ENCODE data around the gene CACNG5.
"Not testable (repeated sequence)": the region's sequence is repeated elsewhere in the genome, so short reads cannot be mapped to it uniquely, and the experiment has no call there.

The CACNG5 gene

GRCh38 chr17:66849851-66850580 is 15.1 kb downstream of the CACNG5 start:
- no peak for DNase-seq (ENCODE audit: low read depth)

GRCh38 chr17:66850692-66851091 is 15.8 kb downstream of the CACNG5 start:
- no peak for DNase-seq (ENCODE audit: low read depth)

- no peak for DNase-seq (ENCODE audit: low read depth)
These were observed 20.3 kb downstream of the CACNG5 start for GRCh38 chr17:66855204-66855603.

- no peak for DNase-seq (ENCODE audit: low read depth)
These were observed 23.5 kb downstream of the CACNG5 start for GRCh38 chr17:66858226-66859083.

- no peak for DNase-seq (ENCODE audit: low read depth)
These were observed 24.4 kb downstream of the CACNG5 start for GRCh38 chr17:66859353-66859752.

- no peak for DNase-seq (ENCODE audit: low read depth)
These were observed 25.3 kb downstream of the CACNG5 start for GRCh38 chr17:66860204-66860603.

GRCh38 chr17:66863820-66864219 is 28.9 kb downstream of the CACNG5 start:
- DNase-seq (ENCODE audit: low read depth) = no peak

GRCh38 chr17:66865151-66865550 is 30.2 kb downstream of the CACNG5 start:
- DNase-seq (ENCODE audit: low read depth) = peak; percentile 56

GRCh38 chr17:66873962-66874361 is 39.0 kb downstream of the CACNG5 start:
- DNase-seq (ENCODE audit: low read depth) = no peak

GRCh38 chr17:66884931-66885330 is 50.0 kb downstream of the CACNG5 start:
- no peak for DNase-seq (ENCODE audit: low read depth)

GRCh38 chr17:66885417-66885816 is 50.5 kb downstream of the CACNG5 start:
- no peak for DNase-seq (ENCODE audit: low read depth)

- DNase-seq (ENCODE audit: low read depth) = no peak
These were observed 54.7 kb downstream of the CACNG5 start for GRCh38 chr17:66889480-66890230.

- no peak for DNase-seq (ENCODE audit: low read depth)
These were observed 57.3 kb downstream of the CACNG5 start for GRCh38 chr17:66892246-66892645.

GRCh38 chr17:66893382-66893781 is 58.5 kb downstream of the CACNG5 start:
- DNase-seq (ENCODE audit: low read depth) = no peak

GRCh38 chr17:66893863-66894262 is 58.9 kb downstream of the CACNG5 start:
- DNase-seq (ENCODE audit: low read depth) = no peak

- no peak for DNase-seq (ENCODE audit: low read depth)
These were observed 62.2 kb downstream of the CACNG5 start for GRCh38 chr17:66897141-66897540.

GRCh38 chr17:66898536-66898935 is 63.6 kb downstream of the CACNG5 start:
- DNase-seq (ENCODE audit: low read depth) = no peak

- no peak for DNase-seq (ENCODE audit: low read depth)
These were observed 65.5 kb downstream of the CACNG5 start for GRCh38 chr17:66900126-66901010.

- DNase-seq (ENCODE audit: low read depth) = not testable (repeated sequence)
These were observed 68.4 kb downstream of the CACNG5 start for GRCh38 chr17:66903296-66903695.

GRCh38 chr17:66903781-66904180 is 68.9 kb downstream of the CACNG5 start:
- DNase-seq (ENCODE audit: low read depth) = no peak

- DNase-seq (ENCODE audit: low read depth) = no peak
These were observed 70.1 kb downstream of the CACNG5 start for GRCh38 chr17:66904760-66905624.
